ENCODE measurements around the gene ODAD4. TPM values are rescaled to one million over a fixed set of nuclear protein-coding genes. Genes with fewer than 3 reads are reported as not detected.
"Not testable (repeated sequence)": the region's sequence is repeated elsewhere in the genome, so short reads cannot be mapped to it uniquely, and the experiment has no call there.

The ODAD4 gene
- total RNA-seq, 1 donor from 2014 or later = 0.58 TPM

- DNase-seq (ENCODE audit: extremely low read depth, low read depth, low spot score) = no peak
Measured at GRCh38 chr17:41910701-41911391, 19.6 kb upstream of the ODAD4 start.

- DNase-seq (ENCODE audit: extremely low read depth, low read depth, low spot score) = no peak
Measured at GRCh38 chr17:41912925-41913324, 17.5 kb upstream of the ODAD4 start.

- DNase-seq (ENCODE audit: extremely low read depth, low read depth, low spot score) = no peak
Measured at GRCh38 chr17:41913798-41914197, 16.6 kb upstream of the ODAD4 start.

GRCh38 chr17:41914358-41914766 is 16.1 kb upstream of the ODAD4 start:
- DNase-seq (ENCODE audit: extremely low read depth, low read depth, low spot score) = no peak

- no peak for DNase-seq (ENCODE audit: extremely low read depth, low read depth, low spot score)
Measured at GRCh38 chr17:41915020-41915419, 15.4 kb upstream of the ODAD4 start.

- no peak for DNase-seq (ENCODE audit: extremely low read depth, low read depth, low spot score)
Measured at GRCh38 chr17:41915566-41915965, 14.9 kb upstream of the ODAD4 start.

- DNase-seq (ENCODE audit: extremely low read depth, low read depth, low spot score) = no peak
Measured at GRCh38 chr17:41917192-41917591, 13.2 kb upstream of the ODAD4 start.

- DNase-seq (ENCODE audit: extremely low read depth, low read depth, low spot score) = no peak
Measured at GRCh38 chr17:41917679-41918313, 12.6 kb upstream of the ODAD4 start.

GRCh38 chr17:41918314-41919164 is 11.9 kb upstream of the ODAD4 start, which contains the start of gene ACLY:
ACLY (minus strand) TSS chr17:41918951; CDS start chr17:41913873, 5,078 bp downstream.
- DNase-seq (ENCODE audit: extremely low read depth, low read depth, low spot score) = no peak

GRCh38 chr17:41919165-41919817 is 11.1 kb upstream of the ODAD4 start:
- DNase-seq (ENCODE audit: extremely low read depth, low read depth, low spot score) = no peak

GRCh38 chr17:41919840-41920579 is 10.4 kb upstream of the ODAD4 start:
- DNase-seq (ENCODE audit: extremely low read depth, low read depth, low spot score) = no peak

GRCh38 chr17:41920580-41920955 is 9.8 kb upstream of the ODAD4 start:
- no peak for DNase-seq (ENCODE audit: extremely low read depth, low read depth, low spot score)

- no peak for DNase-seq (ENCODE audit: extremely low read depth, low read depth, low spot score)
Measured at GRCh38 chr17:41925991-41926590, 4.3 kb upstream of the ODAD4 start.

GRCh38 chr17:41928693-41929251 is 1.6 kb upstream of the ODAD4 start:
- DNase-seq (ENCODE audit: extremely low read depth, low read depth, low spot score) = no peak

GRCh38 chr17:41930833-41931156 is 378 bp downstream of the ODAD4 start:
- not testable (repeated sequence) for DNase-seq (ENCODE audit: extremely low read depth, low read depth, low spot score)

GRCh38 chr17:41931715-41932114 is 1.3 kb downstream of the ODAD4 start:
- not testable (repeated sequence) for DNase-seq (ENCODE audit: extremely low read depth, low read depth, low spot score)

- no peak for DNase-seq (ENCODE audit: extremely low read depth, low read depth, low spot score)
Measured at GRCh38 chr17:41932816-41933389, 2.5 kb downstream of the ODAD4 start.

- no peak for DNase-seq (ENCODE audit: extremely low read depth, low read depth, low spot score)
Measured at GRCh38 chr17:41935641-41936040, 5.2 kb downstream of the ODAD4 start.

All from glomerular endothelial cell (primary cell).